ENCODE data around the gene IGF2BP2. TPM values are rescaled to one million over a fixed set of nuclear protein-coding genes. Genes with fewer than 3 reads are reported as not detected.
"Not testable (repeated sequence)": the region's sequence is repeated elsewhere in the genome, so short reads cannot be mapped to it uniquely, and the experiment has no call there.

IGF2BP2 gene
- total and polyA plus RNA-seq, 3 experiments from 2014 or later, result 0.42 TPM; not detected in 1

DNA sequence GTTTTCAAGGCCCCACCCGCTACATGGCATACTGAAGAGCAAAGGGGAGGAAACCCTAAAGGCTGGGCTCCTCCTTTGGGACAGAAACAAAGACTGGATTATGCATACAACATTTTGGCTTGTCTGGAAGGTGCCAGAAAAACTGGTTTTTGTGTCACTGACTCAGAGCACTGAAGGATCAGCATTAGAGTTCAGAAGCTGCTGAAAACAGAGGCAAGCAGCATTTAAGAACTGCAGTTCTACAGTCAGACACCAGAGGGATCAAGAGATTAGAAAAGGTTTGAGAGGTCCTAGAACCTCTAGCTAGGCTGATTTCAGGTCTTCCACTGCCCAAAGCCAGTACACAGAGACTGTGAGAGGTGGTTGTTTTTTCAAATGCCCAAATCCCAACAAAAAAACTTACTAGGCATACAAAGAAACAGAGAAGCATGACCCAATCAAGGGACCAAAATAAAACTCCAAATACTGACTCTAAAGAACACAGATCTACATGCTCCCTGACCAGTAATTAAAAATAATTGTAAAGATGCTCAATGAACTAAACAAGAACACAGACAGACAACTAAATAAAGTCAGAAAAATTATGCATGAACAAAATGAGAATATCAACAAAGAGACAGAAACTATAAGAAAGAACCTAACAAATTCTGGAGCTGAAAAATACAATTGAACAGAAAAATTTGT, 147.6 kb downstream of the IGF2BP2 start:
- Histone ChIP-seq H3K27me3 (ENCODE audit: insufficient read depth, low read length, poor library complexity, severe bottlenecking) (peaks cover 6% of the 10 kb centered on the region), H3K27ac (ENCODE audit: low read depth, low read length) (no peak overlapping the region), H3K4me3 (ENCODE audit: low read length) (no peak overlapping the region), H3K9me3 (ENCODE audit: low read length) (peaks cover 3% of the 10 kb centered on the region), H3K36me3 (ENCODE audit: insufficient read depth, low read length) (no peaks in the 10 kb centered on the region), H3K4me1 (ENCODE audit: insufficient read depth, low read length) (no peaks in the 10 kb centered on the region)
- ChIA-PET CTCF (no interaction called here), POLR2A (no interaction called here)
- Mint-ChIP-seq H3K36me3 (no peaks in the 10 kb centered on the region), H3K9me3 (peaks cover 14 to 22% (median 16%) of the 10 kb centered on the region in 5 donors), H3K4me1 (no peaks in the 10 kb centered on the region), H3K4me3 (no peak overlapping the region), H3K27me3 (peaks cover 23 to 47% of the 10 kb centered on the region in 2 donors), H3K27ac (no peak overlapping the region)
- no peak for DNase-seq

DNA sequence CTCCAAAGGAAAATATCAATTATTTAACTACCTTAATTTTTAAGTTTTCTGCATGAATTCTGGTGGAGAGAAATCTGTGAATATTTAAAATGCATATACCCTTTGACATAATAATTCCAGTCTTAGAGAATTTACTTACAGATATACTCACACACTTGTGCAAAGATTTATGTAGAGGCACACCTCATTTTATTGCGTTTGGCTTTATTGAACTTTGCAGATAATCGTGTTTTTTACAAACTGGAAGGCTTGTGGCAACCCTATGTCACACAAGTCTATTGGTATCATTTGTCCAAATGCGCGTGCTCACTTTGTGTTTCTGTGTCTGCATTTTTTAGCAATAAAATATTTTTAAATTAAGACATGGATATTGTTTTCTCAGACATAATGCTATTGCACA, 157.3 kb downstream of the IGF2BP2 start:
- CTCF ChIA-PET, result no interaction called here

DNA sequence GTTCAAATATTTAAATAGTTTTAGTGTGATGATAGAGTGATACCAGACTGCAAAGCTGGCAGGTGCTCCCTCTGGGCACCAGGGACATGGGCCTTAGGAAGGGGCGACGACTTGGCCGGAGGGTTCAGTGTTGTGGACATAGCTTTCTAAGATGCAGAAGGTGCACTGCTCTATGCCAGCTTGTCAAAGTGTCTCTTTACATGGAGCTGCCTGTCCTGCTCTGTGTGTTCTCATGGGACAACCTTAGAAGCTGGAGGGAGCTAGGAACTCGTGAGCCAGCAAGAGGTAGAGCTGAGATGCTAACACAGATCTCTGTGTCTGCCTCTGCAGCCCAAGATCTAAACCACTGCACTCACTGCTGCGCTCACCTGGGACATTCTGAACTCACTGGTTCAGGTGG, 160.9 kb downstream of the IGF2BP2 start:
- no peak overlapping the region for H3K27ac ChIP-seq (ENCODE audit: low read depth, low read length)
- no peaks in the 10 kb centered on the region for H3K36me3 ChIP-seq (ENCODE audit: insufficient read depth, low read length)
- H3K4me1 ChIP-seq (ENCODE audit: insufficient read depth, low read length), result peaks cover 4% of the 10 kb centered on the region
- CTCF ChIA-PET, result no interaction called here
- H3K4me3 Mint-ChIP-seq, result no peak overlapping the region
- no peak overlapping the region for H3K4me3 ChIP-seq (ENCODE audit: low read length)
- peaks cover 0 to 2% (median 0%) of the 10 kb centered on the region in 3 donors for H3K36me3 Mint-ChIP-seq
- peaks cover 0 to 9% (median 1%) of the 10 kb centered on the region in 3 donors for H3K4me1 Mint-ChIP-seq
- no peaks in the 10 kb centered on the region for H3K27me3 ChIP-seq (ENCODE audit: insufficient read depth, low read length, poor library complexity, severe bottlenecking)
- no peak overlapping the region for H3K27ac Mint-ChIP-seq
- no peaks in the 10 kb centered on the region for H3K9me3 ChIP-seq (ENCODE audit: low read length)
- POLR2A ChIA-PET, result no interaction called here
- H3K27me3 Mint-ChIP-seq, result peaks cover 9 to 44% of the 10 kb centered on the region in 2 donors
- H3K9me3 Mint-ChIP-seq, result no peaks in the 10 kb centered on the region
- no peak for DNase-seq

More for the DNA sequence above, 157.3 kb downstream of the IGF2BP2 start:
- DNase-seq, result no peak
- no peaks in the 10 kb centered on the region for H3K9me3 ChIP-seq (ENCODE audit: low read length)
- H3K4me1 ChIP-seq (ENCODE audit: insufficient read depth, low read length), result no peaks in the 10 kb centered on the region
- H3K27ac Mint-ChIP-seq, result no peak overlapping the region
- POLR2A ChIA-PET, result no interaction called here
- H3K36me3 ChIP-seq (ENCODE audit: insufficient read depth, low read length), result no peaks in the 10 kb centered on the region
- H3K36me3 Mint-ChIP-seq, result no peaks in the 10 kb centered on the region
- no peak overlapping the region for H3K4me3 ChIP-seq (ENCODE audit: low read length)
- no peak overlapping the region for H3K4me3 Mint-ChIP-seq
- no peak overlapping the region for H3K27ac ChIP-seq (ENCODE audit: low read depth, low read length)
- peaks cover 8 to 30% of the 10 kb centered on the region in 2 donors for H3K27me3 Mint-ChIP-seq
- H3K27me3 ChIP-seq (ENCODE audit: insufficient read depth, low read length, poor library complexity, severe bottlenecking), result no peaks in the 10 kb centered on the region
- no peaks in the 10 kb centered on the region for H3K9me3 Mint-ChIP-seq
- H3K4me1 Mint-ChIP-seq, result no peaks in the 10 kb centered on the region

DNA sequence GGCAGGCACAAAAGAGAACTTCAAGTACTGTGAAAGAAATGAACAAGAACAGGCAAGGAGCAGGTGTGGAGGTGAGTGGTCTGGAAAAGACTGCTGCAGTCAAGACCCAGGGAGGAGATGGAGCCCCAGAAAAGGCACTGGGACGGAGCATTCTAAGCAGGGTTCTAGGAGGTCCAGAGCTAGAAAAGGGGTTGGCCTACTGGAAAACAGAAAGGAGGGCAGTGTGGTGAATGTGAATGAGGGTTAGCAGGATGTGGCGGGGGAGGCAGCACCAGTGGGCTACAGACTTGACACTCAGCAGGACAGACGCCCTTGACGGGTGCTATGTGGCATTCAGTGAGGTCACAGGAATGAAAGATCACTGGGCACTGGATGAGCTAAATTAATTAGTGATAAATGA, 163.1 kb downstream of the IGF2BP2 start:
- Mint-ChIP-seq H3K27ac (peak overlapping the region in 2 of 8 donors; percentile 55 to 61), H3K4me3 (no peak overlapping the region), H3K4me1 (peaks cover 0 to 9% (median 1%) of the 10 kb centered on the region in 3 donors), H3K9me3 (no peaks in the 10 kb centered on the region), H3K27me3 (peaks cover 9 to 54% of the 10 kb centered on the region in 2 donors), H3K36me3 (peaks cover 0 to 2% (median 0%) of the 10 kb centered on the region in 3 donors)
- Histone ChIP-seq H3K9me3 (ENCODE audit: low read length) (no peaks in the 10 kb centered on the region), H3K27me3 (ENCODE audit: insufficient read depth, low read length, poor library complexity, severe bottlenecking) (no peaks in the 10 kb centered on the region), H3K4me3 (ENCODE audit: low read length) (no peak overlapping the region), H3K27ac (ENCODE audit: low read depth, low read length) (no peak overlapping the region), H3K4me1 (ENCODE audit: insufficient read depth, low read length) (peaks cover 4% of the 10 kb centered on the region), H3K36me3 (ENCODE audit: insufficient read depth, low read length) (no peaks in the 10 kb centered on the region)
- ChIA-PET POLR2A (no interaction called here), CTCF (interaction anchor here (3.4 kb wide), 1 partner anchor 9 kb away, joined by 21 read pairs; no protein-coding TSS in a partner anchor)
- no peak for DNase-seq

DNA sequence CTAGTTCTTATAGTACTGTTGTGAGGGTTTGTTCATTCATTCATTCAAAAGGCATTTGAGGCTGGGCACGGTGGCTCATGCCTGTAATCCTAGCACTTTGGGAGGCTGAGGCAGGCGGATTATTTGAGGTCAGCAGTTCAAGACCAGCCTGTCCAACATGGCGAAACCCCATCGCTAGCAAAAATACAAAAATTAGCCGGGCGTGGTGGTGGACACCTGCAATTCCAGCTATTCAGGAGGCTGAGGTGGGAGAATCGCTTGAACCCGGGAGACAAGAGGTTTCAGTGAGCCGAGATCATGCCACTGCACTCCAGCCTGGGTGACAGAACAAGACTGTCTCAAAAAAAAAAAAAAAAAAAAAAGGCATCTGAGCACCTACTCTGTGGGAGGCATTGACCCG, 163.5 kb downstream of the IGF2BP2 start:
- H3K9me3 ChIP-seq (ENCODE audit: low read length); H3K27me3 ChIP-seq (ENCODE audit: insufficient read depth, low read length, poor library complexity, severe bottlenecking); H3K4me1 Mint-ChIP-seq; H3K36me3 Mint-ChIP-seq; H3K9me3 Mint-ChIP-seq; H3K4me3 ChIP-seq (ENCODE audit: low read length); DNase-seq; H3K27ac ChIP-seq (ENCODE audit: low read depth, low read length); POLR2A ChIA-PET; H3K4me3 Mint-ChIP-seq; H3K36me3 ChIP-seq (ENCODE audit: insufficient read depth, low read length); H3K4me1 ChIP-seq (ENCODE audit: insufficient read depth, low read length): not testable (repeated sequence)
- H3K27ac Mint-ChIP-seq, result peak overlapping the region in 2 of 8 donors; percentile 55 to 61
- peaks cover 9 to 54% of the 10 kb centered on the region in 2 donors for H3K27me3 Mint-ChIP-seq
- CTCF ChIA-PET, result interaction anchor here (0.7 to 3.4 kb wide), 4 partner anchors 10 to 186 kb away, joined by 3 to 21 read pairs (median 6); no protein-coding TSS in a partner anchor

DNA sequence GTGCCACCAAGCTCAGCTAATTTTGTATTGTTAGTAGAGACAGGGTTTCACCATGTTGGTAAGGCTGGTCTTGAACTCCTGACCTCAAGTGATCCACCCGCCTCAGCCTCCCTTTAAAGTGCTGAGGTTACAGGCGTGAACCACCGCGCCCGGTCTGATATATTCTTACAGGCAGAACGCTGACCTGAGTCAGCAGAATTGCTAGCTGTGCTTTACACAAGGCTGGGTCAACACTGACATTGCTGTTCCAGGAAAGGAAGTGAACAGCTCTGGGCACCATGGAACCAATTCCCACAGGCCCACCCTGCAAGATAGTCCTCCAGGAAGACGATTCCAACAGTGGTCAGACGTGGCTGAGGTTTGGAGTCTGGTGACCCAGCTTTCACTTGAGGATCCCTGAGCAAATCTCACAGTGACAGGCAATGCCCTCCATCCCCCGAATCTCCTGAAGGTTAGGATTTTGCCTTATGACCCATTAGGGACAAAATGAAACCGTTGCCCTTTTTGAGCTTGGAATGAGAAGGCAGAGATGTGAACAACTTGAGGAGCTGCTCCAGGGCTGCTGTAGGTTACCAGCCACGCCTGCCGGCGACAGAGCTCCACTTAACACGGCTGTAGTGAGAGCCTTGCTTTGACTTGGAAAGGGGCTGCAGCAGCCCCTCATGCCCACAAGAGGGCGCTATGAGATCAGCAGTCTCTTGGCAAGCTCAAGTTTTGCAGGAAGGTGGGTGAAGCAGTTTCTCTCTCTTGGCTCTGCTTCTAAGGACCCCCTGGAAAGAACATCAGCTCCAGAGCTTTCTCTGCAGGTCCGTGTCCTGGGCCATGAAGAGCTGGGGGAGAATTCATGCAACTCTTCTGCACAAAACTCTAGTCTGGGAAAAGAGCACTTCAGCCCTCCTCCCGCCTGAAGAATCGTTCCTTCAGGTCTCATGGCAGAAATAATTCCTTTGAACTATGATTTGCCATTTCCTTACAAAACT, 164.6 kb downstream of the IGF2BP2 start:
- peaks cover 7 to 51% of the 10 kb centered on the region in 2 donors for H3K27me3 Mint-ChIP-seq
- peak overlapping the region in 1 of 7 donors; percentile 59 for H3K4me3 Mint-ChIP-seq
- H3K36me3 Mint-ChIP-seq, result peaks cover 0 to 2% (median 0%) of the 10 kb centered on the region in 3 donors
- no peaks in the 10 kb centered on the region for H3K9me3 ChIP-seq (ENCODE audit: low read length)
- H3K27ac ChIP-seq (ENCODE audit: low read depth, low read length), result no peak overlapping the region
- peaks cover 4% of the 10 kb centered on the region for H3K4me1 ChIP-seq (ENCODE audit: insufficient read depth, low read length)
- ChIA-PET CTCF (interaction anchor here (1.1 to 3.4 kb wide), 5 partner anchors 8 to 108 kb away, joined by 3 to 21 read pairs (median 6); no protein-coding TSS in a partner anchor), POLR2A (interaction anchor here (0.5 kb wide), 1 partner anchor 247 kb away, joined by 4 read pairs; no protein-coding TSS in a partner anchor)
- peak; percentile 33 to 56 (median 35) for DNase-seq
- no peaks in the 10 kb centered on the region for H3K9me3 Mint-ChIP-seq
- H3K27me3 ChIP-seq (ENCODE audit: insufficient read depth, low read length, poor library complexity, severe bottlenecking), result no peaks in the 10 kb centered on the region
- no peaks in the 10 kb centered on the region for H3K36me3 ChIP-seq (ENCODE audit: insufficient read depth, low read length)
- peaks cover 0 to 9% (median 1%) of the 10 kb centered on the region in 3 donors for H3K4me1 Mint-ChIP-seq
- H3K4me3 ChIP-seq (ENCODE audit: low read length), result no peak overlapping the region
- peak overlapping the region in 1 of 8 donors; percentile 59 for H3K27ac Mint-ChIP-seq

DNA sequence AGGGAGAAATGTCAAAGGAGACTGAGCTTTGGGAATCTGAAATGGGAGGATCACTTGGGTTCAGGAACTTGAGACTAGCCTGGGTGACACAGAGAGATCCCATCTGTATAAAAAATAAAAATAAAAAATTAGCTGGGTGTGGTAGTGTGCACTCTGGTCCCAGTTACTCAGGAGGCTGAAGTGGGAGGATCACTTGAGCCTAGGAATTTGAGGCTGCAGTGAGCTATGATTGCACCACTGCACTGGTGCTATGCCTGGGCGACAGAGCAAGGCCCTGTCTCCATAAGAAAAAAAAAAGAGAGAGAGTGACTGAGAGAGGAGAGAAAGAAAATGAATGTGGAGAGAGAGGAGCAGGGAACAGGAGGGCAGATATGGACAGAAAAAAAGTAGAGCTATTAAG, 165.9 kb downstream of the IGF2BP2 start:
- H3K4me1 Mint-ChIP-seq, result peaks cover 0 to 9% (median 1%) of the 10 kb centered on the region in 3 donors
- no peak overlapping the region for H3K27ac Mint-ChIP-seq
- H3K27ac ChIP-seq (ENCODE audit: low read depth, low read length), result no peak overlapping the region
- H3K4me3 Mint-ChIP-seq, result peak overlapping the region in 1 of 7 donors; percentile 78
- POLR2A ChIA-PET, result no interaction called here
- H3K4me1 ChIP-seq (ENCODE audit: insufficient read depth, low read length), result peaks cover 4% of the 10 kb centered on the region
- peaks cover 0 to 2% (median 0%) of the 10 kb centered on the region in 3 donors for H3K36me3 Mint-ChIP-seq
- H3K4me3 ChIP-seq (ENCODE audit: low read length), result no peak overlapping the region
- CTCF ChIA-PET, result interaction anchor here (0.6 to 3.4 kb wide), 3 partner anchors 9 to 25 kb away, joined by 3 to 21 read pairs (median 3); no protein-coding TSS in a partner anchor
- no peak for DNase-seq
- H3K9me3 ChIP-seq (ENCODE audit: low read length), result no peaks in the 10 kb centered on the region
- no peaks in the 10 kb centered on the region for H3K27me3 ChIP-seq (ENCODE audit: insufficient read depth, low read length, poor library complexity, severe bottlenecking)
- no peaks in the 10 kb centered on the region for H3K9me3 Mint-ChIP-seq
- H3K27me3 Mint-ChIP-seq, result peaks cover 7 to 42% of the 10 kb centered on the region in 2 donors
- no peaks in the 10 kb centered on the region for H3K36me3 ChIP-seq (ENCODE audit: insufficient read depth, low read length)
